Adrenal gland (tissue), 12 donors: Measurements from ENCODE around the gene TNS1. TPM values are rescaled to one million over a fixed set of nuclear protein-coding genes. Genes with fewer than 3 reads are reported as not detected.

Experiments
- DNase-seq, 7 donors: peaks; one replicate each; pipeline ENCODE4 v3.0.0-alpha.2; 2019 to 2020
- H3K27ac ChIP-seq, 5 donors: fragments of 200-600 bp; sonication (generic) in 4 of 5; 1 replicate in 3 of 5; 2 replicates in 2 of 5; pipeline versions ENCODE4 v1.5.1 to v1.8.0; 2016 to 2020; ENCODE audit warnings: mild to moderate bottlenecking in 1 of 5
- H3K27me3 ChIP-seq: fragments of 200-600 bp; 2 replicates; pipeline ENCODE4 v1.8.0; 2021
- H3K36me3 ChIP-seq, 2 donors: fragments of 200-600 bp; replicated peaks in 1 of 2; 1 replicate in 1 of 2; 2 replicates in 1 of 2; pipeline versions ENCODE4 v1.5.1 to v1.8.0; 2018 to 2022
- H3K4me1 ChIP-seq, 2 donors: fragments of 200-600 bp; replicated peaks in 1 of 2; 1 replicate in 1 of 2; 2 replicates in 1 of 2; pipeline versions ENCODE4 v1.5.1 to v1.8.0; 2018 to 2021
- H3K4me3 ChIP-seq, 4 donors: fragments of 200-600 bp; sonication (generic) in 3 of 4; one replicate each; pipeline ENCODE4 v1.5.1; 2016 to 2018
- H3K9me3 ChIP-seq, 3 donors: fragments of 200-600 bp; sonication (generic) in 1 of 3; replicated peaks in 1 of 3; 1 replicate in 2 of 3; 2 replicates in 1 of 3; pipeline versions ENCODE4 v1.5.1 to v1.8.0; 2016 to 2021
- POLR2A ChIP-seq, 2 donors: fragments of 450-650 bp; IDR thresholded peaks; one replicate each; pipeline ENCODE4 v1.6.1; 2017; ENCODE audit warnings: antibody characterized with exemption in 2 of 2, mild to moderate bottlenecking in 2 of 2, moderate library complexity in 1 of 2
- WGBS, 4 donors: extraction: QIAGEN DNeasy Blood & Tissue Kit in 2 of 4; methylation state at CpG; one replicate each; pipeline versions ENCODE4 v1.1.5 to v1.1.7; 2013 to 2017; 5-methylcytosine and 5-hydroxymethylcytosine counted together
- intact Hi-C, 2 donors: fragments of 100-400 bp; cut with DNase I; formaldehyde crosslinking; loops; one replicate each; pipeline versions ENCODE4 v1.14.1 to v1.15.0; 2022 to 2023
- polyA plus RNA-seq, 3 donors: library from polyadenylated mRNA; stranded (reverse); fragments of 200-250 nt in 2 of 3; fragments of 350-450 nt in 1 of 3; fragmentation: Illumina TruSeq in 1 of 3; extraction: RNeasy Lipid Tissue Mini Kit (QIAGEN cat#74804) in 1 of 3; gene quantifications; one replicate each; pipeline ENCODE4 v1.2.3, GENCODE V29; 2013 to 2014
- total RNA-seq, 9 donors: library from RNA; depleted of rRNA in 4 of 9; stranded (reverse); fragments of >200 nt in 4 of 9; fragments of 120-200 nt in 1 of 9; fragmentation: NEBNext Ultra II Directional in 1 of 9; extraction: Animal tissue kit (Norgen Biotek cat#: 25700) in 1 of 9; gene quantifications; one replicate each; pipeline versions ENCODE4 v1.1.0 to v1.2.4, GENCODE V29; 2013 to 2023
- TF ChIP-seq, protein P1 (sequence below), 6 experiments: fragments of 450-650 bp in 4 of 6; fragments of 200-600 bp in 2 of 6; sonication (generic) in 1 of 6; IDR thresholded peaks; 1 replicate in 5 of 6; 2 replicates in 1 of 6; pipeline versions ENCODE4 v1.5.1 to v1.8.0; 2016 to 2021; ENCODE audit warnings: antibody characterized with exemption in 6 of 6, mild to moderate bottlenecking in 2 of 6, moderate library complexity in 1 of 6
- donor health status: healthy with polysubstance abuse.
- donor health status: Bipolar disorder and iron deficiency.
- donor health status: DM: yes; HTN: yes; CAD: no.
- donor health status: DM: no; HTN: no; CAD: no.
- donor health status: DM: no; HTN: no; CAD: no.
- donor health status: DM: yes; HTN: yes; CAD: no.

TNS1 gene
- total and polyA plus RNA-seq, 12 donors, result 34.1 to 341 (median 252) TPM

DNA sequence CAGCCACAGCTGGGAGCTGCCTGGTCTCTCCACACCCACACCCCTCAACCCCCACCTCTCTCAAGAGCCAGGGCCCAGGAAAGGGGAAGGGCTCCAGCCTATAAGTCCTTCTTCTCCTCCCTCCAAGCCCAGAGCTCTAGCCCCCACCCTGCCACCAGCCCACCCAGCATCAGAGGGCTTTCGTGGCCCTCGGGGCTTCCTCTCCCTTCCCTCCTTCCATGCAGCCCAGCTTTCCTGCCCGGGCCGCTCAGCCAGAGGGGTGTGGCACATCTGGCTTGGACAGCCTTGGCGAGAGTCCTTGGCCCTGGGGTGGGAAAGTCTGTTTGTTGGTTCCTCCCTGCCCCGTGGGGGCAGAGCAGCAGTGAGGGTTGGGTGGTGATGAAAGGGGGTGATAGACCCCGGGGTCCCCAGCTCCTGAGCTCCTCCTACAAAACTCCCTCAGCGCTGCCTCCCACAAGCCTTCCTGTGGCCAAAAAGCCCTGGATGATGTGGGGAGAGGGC is 7.0 kb downstream of the TNS1 start:
- Histone ChIP-seq H3K36me3 (no peaks in the 10 kb centered on the region), H3K4me1 (peaks cover 72 to 86% of the 10 kb centered on the region in 2 donors), H3K27ac (peak overlapping the region; percentile 35 to 95 (median 79)), H3K4me3 (no peak overlapping the region), H3K9me3 (no peaks in the 10 kb centered on the region), H3K27me3 (no peaks in the 10 kb centered on the region)
- DNase-seq, result peak in 5 of 7 donors; percentile 62 to 75 (median 71)
- WGBS, 4 donors, result 6 to 22% (median 21%) methylated on average over 6 to 8 of the region's 8 CpGs
- TF ChIP-seq, protein P1, sequence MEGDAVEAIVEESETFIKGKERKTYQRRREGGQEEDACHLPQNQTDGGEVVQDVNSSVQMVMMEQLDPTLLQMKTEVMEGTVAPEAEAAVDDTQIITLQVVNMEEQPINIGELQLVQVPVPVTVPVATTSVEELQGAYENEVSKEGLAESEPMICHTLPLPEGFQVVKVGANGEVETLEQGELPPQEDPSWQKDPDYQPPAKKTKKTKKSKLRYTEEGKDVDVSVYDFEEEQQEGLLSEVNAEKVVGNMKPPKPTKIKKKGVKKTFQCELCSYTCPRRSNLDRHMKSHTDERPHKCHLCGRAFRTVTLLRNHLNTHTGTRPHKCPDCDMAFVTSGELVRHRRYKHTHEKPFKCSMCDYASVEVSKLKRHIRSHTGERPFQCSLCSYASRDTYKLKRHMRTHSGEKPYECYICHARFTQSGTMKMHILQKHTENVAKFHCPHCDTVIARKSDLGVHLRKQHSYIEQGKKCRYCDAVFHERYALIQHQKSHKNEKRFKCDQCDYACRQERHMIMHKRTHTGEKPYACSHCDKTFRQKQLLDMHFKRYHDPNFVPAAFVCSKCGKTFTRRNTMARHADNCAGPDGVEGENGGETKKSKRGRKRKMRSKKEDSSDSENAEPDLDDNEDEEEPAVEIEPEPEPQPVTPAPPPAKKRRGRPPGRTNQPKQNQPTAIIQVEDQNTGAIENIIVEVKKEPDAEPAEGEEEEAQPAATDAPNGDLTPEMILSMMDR (IDR thresholded peaks at IDR 0.05), result no peak
- no peak for TF ChIP-seq POLR2A (IDR thresholded peaks at IDR 0.05)
- intact Hi-C loops, result no loop called here

GRCh38 chr2:217994776-217995274 is 8.0 kb downstream of the TNS1 start:
- H3K36me3 ChIP-seq, result no peaks in the 10 kb centered on the region
- no peaks in the 10 kb centered on the region for H3K27me3 ChIP-seq
- 54 to 74% (median 69%) methylated on average over 2 to 4 of the region's 4 CpGs for WGBS, 4 donors
- H3K4me1 ChIP-seq, result peaks cover 63 to 78% of the 10 kb centered on the region in 2 donors
- intact Hi-C loops, result loop anchor here in 1 of 2 donors (5.0 kb wide), 1 partner anchor 203 kb away; no protein-coding TSS in a partner anchor
- peak in 2 of 7 donors; percentile 49 to 58 for DNase-seq
- H3K27ac ChIP-seq, result peak overlapping the region; percentile 39 to 95 (median 79)
- peak in 1 of 2 donors; percentile 15 for TF ChIP-seq POLR2A (IDR thresholded peaks at IDR 0.05)
- TF ChIP-seq, protein P1 (IDR thresholded peaks at IDR 0.05), result no peak
- no peak overlapping the region for H3K4me3 ChIP-seq
- H3K9me3 ChIP-seq, result no peaks in the 10 kb centered on the region

DNA sequence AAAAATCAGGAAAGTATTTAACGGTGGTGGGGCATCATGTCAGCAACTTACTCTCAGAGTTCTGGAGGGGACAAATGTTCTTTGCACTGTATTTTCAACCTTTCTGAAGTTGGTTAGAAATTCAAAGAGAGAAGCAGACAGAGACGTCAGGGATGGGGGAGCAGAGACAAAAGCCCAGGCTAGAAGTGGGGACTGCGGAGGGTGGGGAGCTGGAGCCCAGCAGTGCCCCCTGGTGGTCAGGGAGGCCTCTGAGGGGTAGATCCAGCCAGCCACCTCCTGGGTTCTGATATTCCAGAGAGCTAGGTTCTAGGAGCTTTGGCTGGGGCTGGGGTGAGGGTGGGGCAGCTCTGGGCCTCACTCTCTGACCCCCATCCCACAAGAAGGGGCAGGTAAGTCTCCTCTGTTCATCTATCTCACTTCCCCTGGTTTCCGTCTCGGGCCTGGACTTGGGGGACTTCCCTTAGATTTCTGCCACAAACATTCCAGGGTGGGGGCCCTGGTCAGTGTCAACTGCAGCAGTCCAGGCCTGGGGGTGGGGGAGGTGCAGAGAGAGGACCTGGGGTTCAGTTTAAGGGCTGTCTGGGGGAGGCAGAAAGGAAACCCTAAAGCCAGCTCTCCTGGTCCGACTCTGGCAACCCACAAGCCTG is 8.9 kb downstream of the TNS1 start:
- H3K27ac ChIP-seq, result peak overlapping the region; percentile 58 to 95 (median 79)
- WGBS, 4 donors, result 46 to 64% (median 56%) methylated on average over 4 to 6 of the region's 6 CpGs
- H3K4me3 ChIP-seq, result no peak overlapping the region
- peaks cover 54 to 73% of the 10 kb centered on the region in 2 donors for H3K4me1 ChIP-seq
- intact Hi-C loops, result loop anchor here in 1 of 2 donors (5.0 kb wide), 1 partner anchor 202 kb away; no protein-coding TSS in a partner anchor
- H3K9me3 ChIP-seq, result no peaks in the 10 kb centered on the region
- no peak for TF ChIP-seq POLR2A (IDR thresholded peaks at IDR 0.05)
- TF ChIP-seq, protein P1 (IDR thresholded peaks at IDR 0.05), result peak; percentile 66 to 78 (median 73)
- DNase-seq, result peak; percentile 68 to 88 (median 83)
- H3K36me3 ChIP-seq, result no peaks in the 10 kb centered on the region
- H3K27me3 ChIP-seq, result no peaks in the 10 kb centered on the region

GRCh38 chr2:217993138-217993537 is 9.7 kb downstream of the TNS1 start:
- H3K27me3 ChIP-seq, result no peaks in the 10 kb centered on the region
- H3K4me1 ChIP-seq, result peaks cover 53 to 73% of the 10 kb centered on the region in 2 donors
- peak in 1 of 7 donors; percentile 70 for DNase-seq
- 39 to 50% (median 42%) methylated on average over 6 of the region's 6 CpGs for WGBS, 4 donors
- TF ChIP-seq, protein P1 (IDR thresholded peaks at IDR 0.05), result no peak
- peak in 1 of 2 donors; percentile 48 for TF ChIP-seq POLR2A (IDR thresholded peaks at IDR 0.05)
- H3K4me3 ChIP-seq, result no peak overlapping the region
- H3K27ac ChIP-seq, result peak overlapping the region; percentile 58 to 95 (median 79)
- H3K36me3 ChIP-seq, result no peaks in the 10 kb centered on the region
- intact Hi-C loops, result loop anchor here in 1 of 2 donors (5.0 kb wide), 1 partner anchor 201 kb away; no protein-coding TSS in a partner anchor
- H3K9me3 ChIP-seq, result no peaks in the 10 kb centered on the region
